ENCODE results near the gene KIAA0825.

DNA sequence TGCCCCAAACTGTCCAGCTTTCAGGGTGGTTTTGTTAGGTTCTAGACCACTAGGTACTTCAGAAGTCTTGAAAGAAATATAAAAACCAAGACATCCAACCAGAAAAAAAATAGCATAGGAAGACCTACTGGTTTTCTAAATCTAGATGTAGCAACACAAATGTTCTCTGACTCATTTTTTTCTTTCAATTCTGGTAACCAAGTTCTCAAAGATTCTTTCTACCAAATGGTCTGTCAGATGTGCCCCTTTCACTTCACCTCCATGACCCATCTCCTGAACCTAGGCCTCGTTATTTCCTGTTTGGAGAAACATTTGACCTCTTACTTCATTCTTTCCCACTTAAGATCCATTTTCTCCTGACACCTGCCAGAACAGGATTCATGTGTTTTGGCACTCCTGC, 355.3 kb downstream of the KIAA0825 start:
- TF ChIP-seq, protein P1, sequence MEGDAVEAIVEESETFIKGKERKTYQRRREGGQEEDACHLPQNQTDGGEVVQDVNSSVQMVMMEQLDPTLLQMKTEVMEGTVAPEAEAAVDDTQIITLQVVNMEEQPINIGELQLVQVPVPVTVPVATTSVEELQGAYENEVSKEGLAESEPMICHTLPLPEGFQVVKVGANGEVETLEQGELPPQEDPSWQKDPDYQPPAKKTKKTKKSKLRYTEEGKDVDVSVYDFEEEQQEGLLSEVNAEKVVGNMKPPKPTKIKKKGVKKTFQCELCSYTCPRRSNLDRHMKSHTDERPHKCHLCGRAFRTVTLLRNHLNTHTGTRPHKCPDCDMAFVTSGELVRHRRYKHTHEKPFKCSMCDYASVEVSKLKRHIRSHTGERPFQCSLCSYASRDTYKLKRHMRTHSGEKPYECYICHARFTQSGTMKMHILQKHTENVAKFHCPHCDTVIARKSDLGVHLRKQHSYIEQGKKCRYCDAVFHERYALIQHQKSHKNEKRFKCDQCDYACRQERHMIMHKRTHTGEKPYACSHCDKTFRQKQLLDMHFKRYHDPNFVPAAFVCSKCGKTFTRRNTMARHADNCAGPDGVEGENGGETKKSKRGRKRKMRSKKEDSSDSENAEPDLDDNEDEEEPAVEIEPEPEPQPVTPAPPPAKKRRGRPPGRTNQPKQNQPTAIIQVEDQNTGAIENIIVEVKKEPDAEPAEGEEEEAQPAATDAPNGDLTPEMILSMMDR (IDR thresholded peaks at IDR 0.05), result no peak
- TF ChIP-seq ATF3 (CRISPR knock-in tag; conservative IDR thresholded peaks at IDR 0.05), result no peak
